ENCODE data around the gene SMC1B. TPM values are rescaled to one million over a fixed set of nuclear protein-coding genes. Genes with fewer than 3 reads are reported as not detected.
"Not testable (repeated sequence)": the region's sequence is repeated elsewhere in the genome, so short reads cannot be mapped to it uniquely, and the experiment has no call there.

Gene SMC1B
- total RNA-seq, 2 experiments from 2014 or later = 0.50 to 0.81 TPM

DNA sequence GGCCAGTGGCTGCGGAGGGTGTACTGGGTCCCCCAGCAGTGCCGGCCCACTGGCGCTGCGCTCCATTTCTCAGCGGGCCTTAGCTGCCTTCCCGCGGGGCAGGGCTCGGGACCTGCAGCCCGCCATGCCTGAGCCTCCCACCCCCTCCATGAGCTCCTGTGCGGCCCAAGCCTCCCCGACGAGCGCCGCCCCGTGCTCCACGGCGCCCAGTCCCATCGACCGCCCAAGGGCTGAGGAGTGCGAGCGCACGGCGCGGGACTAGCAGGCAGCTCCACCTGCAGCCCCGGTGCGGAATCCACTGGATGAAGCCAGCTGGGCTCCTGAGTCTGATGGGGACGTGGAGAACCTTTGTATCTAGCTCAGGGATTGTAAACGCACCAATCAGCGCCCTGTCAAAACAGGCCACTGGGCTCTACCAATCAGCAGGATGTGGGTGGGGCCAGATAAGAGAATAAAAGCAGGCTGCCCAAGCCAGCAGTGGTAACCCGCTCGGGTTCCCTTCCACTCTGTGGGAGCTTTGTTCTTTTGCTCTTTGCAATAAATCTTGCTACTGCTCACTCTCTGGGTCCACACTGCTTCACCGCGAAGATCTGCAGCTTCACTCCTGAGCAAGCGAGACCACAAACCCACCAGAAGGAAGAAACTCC is 23.6 kb upstream of the SMC1B start:
- H3K27ac Mint-ChIP-seq; POLR2A ChIA-PET; H3K36me3 Mint-ChIP-seq (ENCODE audit: low read depth); H3K9me3 Mint-ChIP-seq; H3K4me3 Mint-ChIP-seq; DNase-seq; H3K27me3 Mint-ChIP-seq: not testable (repeated sequence)
- CTCF ChIA-PET = interaction anchor here (0.7 to 1.6 kb wide), 9 partner anchors 23 to 190 kb away, joined by 3 to 7 read pairs (median 3); no protein-coding TSS in a partner anchor
- H3K4me1 Mint-ChIP-seq = peaks cover 18% of the 10 kb centered on the region

GRCh38 chr22:45435544-45436139 is 22.2 kb upstream of the SMC1B start:
- Mint-ChIP-seq H3K4me1 (peaks cover 11% of the 10 kb centered on the region), H3K9me3 (no peaks in the 10 kb centered on the region), H3K27ac (no peak overlapping the region), H3K27me3 (no peaks in the 10 kb centered on the region), H3K36me3 (ENCODE audit: low read depth) (no peaks in the 10 kb centered on the region), H3K4me3 (no peak overlapping the region)
- POLR2A ChIA-PET = no interaction called here
- peak; percentile 83 for DNase-seq
- CTCF ChIA-PET = no interaction called here

DNA sequence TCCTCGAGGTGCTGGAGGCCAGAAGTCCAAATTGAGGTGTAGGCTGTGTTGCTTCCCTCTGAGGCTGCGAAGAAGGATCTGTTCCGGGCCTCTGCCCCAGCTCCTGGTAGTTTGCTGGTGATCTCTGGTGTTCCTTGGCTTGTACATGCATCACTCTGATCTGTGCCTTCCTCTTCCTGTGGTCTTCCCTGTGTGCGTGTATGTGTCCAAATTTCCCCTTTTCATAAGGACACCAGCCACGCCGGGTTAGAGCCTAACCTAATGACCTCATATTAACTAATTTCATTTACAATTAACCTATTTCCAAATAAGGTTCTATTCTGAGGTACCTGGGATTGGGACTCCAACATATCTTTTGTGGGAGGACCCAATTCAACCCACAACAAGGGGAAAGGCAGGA is 21.6 kb upstream of the SMC1B start:
- Mint-ChIP-seq H3K36me3 (ENCODE audit: low read depth) (no peaks in the 10 kb centered on the region), H3K4me1 (peaks cover 8% of the 10 kb centered on the region), H3K27me3 (no peaks in the 10 kb centered on the region), H3K9me3 (no peaks in the 10 kb centered on the region), H3K4me3 (no peak overlapping the region), H3K27ac (no peak overlapping the region)
- ChIA-PET CTCF (no interaction called here), POLR2A (no interaction called here)
- no peak for DNase-seq

GRCh38 chr22:45430871-45431270 is 17.5 kb upstream of the SMC1B start:
- Mint-ChIP-seq H3K4me3 (no peak overlapping the region), H3K36me3 (ENCODE audit: low read depth) (peaks cover 8% of the 10 kb centered on the region), H3K9me3 (no peaks in the 10 kb centered on the region), H3K27me3 (no peaks in the 10 kb centered on the region), H3K27ac (no peak overlapping the region), H3K4me1 (peaks cover 6% of the 10 kb centered on the region)
- POLR2A ChIA-PET = no interaction called here
- CTCF ChIA-PET = no interaction called here
- no peak for DNase-seq

- CTCF ChIA-PET = no interaction called here
- Mint-ChIP-seq H3K9me3 (no peaks in the 10 kb centered on the region), H3K27me3 (no peaks in the 10 kb centered on the region), H3K27ac (no peak overlapping the region), H3K4me1 (no peaks in the 10 kb centered on the region), H3K4me3 (no peak overlapping the region), H3K36me3 (ENCODE audit: low read depth) (peaks cover 8% of the 10 kb centered on the region)
- POLR2A ChIA-PET = no interaction called here
- no peak for DNase-seq
Measured at GRCh38 chr22:45429981-45430775, 16.8 kb upstream of the SMC1B start.

DNA sequence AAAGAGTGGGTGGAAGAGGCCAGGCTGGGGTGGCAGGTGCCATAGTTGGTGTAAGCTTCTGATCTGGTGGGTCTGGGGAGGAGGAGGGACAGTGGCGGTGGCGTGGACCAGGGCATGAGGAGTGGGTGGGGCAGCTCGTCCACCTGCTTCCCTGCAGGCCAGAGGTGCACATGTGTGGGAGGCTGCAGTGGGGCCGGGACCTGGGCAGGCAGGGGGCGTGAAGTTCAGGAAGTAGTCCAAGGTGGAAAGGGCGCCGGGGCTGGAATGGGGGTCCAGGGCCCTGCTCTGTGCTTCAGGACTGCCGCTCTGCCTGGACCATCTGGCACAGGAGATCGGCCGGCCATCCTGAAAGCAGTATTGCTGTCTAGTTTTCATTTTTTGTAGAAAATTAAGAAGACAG is 16.0 kb upstream of the SMC1B start:
- H3K36me3 Mint-ChIP-seq (ENCODE audit: low read depth) = peaks cover 8% of the 10 kb centered on the region
- no peak overlapping the region for H3K4me3 Mint-ChIP-seq
- H3K9me3 Mint-ChIP-seq = no peaks in the 10 kb centered on the region
- no peak overlapping the region for H3K27ac Mint-ChIP-seq
- ChIA-PET CTCF (no interaction called here), POLR2A (no interaction called here)
- no peak for DNase-seq
- no peaks in the 10 kb centered on the region for H3K4me1 Mint-ChIP-seq
- no peaks in the 10 kb centered on the region for H3K27me3 Mint-ChIP-seq

DNA sequence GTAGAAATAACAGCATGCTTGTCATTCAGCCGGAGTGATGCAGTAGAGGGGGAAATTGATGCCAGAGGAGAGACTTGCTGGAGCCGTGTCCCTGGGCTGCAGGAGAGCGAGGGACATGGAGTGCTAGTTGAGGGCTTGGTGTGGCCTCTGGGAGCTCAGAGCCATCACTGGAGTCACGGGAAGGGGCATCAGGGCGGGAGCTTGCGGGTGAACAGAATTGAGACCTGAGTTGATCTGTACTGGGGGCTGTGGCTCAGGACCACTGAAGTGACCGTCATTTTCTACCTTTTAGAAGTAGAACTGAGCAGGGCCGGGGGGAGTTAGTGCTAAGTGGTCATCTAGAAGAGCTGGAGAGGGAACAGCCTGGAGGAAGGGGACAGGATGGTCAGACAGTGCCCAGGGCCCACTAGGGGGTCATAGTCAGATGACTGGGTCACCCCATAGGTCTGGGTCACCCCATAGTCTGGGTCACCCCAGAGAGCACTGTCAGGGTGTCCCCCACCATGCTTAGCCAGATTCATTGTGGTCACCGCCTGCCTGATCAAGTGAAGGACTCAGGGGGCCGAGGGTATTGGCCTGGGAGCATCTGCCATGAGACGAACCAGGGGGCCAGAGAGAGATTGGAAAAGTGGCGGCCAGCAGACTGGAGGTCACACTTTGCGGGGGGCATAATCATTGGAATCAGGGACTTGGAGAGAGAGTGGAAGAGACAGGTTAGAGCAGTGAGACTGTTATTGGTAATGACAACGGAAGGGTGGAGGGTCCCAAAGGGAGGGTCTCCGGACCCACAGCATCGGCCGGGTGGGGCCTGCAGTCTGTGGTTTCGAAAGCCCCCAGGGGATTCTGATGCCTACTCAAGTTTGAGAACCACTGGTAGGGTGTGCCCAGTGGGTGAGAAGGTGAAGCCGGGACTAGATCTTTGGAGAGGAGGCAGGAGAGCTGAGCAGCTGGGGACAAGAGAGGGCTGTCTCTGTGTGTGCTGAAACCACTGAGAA is 15.3 kb upstream of the SMC1B start:
- ChIA-PET CTCF (no interaction called here), POLR2A (no interaction called here)
- H3K9me3 Mint-ChIP-seq = no peaks in the 10 kb centered on the region
- H3K4me3 Mint-ChIP-seq = no peak overlapping the region
- no peaks in the 10 kb centered on the region for H3K4me1 Mint-ChIP-seq
- DNase-seq = no peak
- H3K27ac Mint-ChIP-seq = no peak overlapping the region
- H3K27me3 Mint-ChIP-seq = no peaks in the 10 kb centered on the region
- peaks cover 8% of the 10 kb centered on the region for H3K36me3 Mint-ChIP-seq (ENCODE audit: low read depth)

GRCh38 chr22:45427114-45427513 is 13.7 kb upstream of the SMC1B start:
- CTCF ChIA-PET = no interaction called here
- no peaks in the 10 kb centered on the region for H3K27me3 Mint-ChIP-seq
- POLR2A ChIA-PET = no interaction called here

DNA sequence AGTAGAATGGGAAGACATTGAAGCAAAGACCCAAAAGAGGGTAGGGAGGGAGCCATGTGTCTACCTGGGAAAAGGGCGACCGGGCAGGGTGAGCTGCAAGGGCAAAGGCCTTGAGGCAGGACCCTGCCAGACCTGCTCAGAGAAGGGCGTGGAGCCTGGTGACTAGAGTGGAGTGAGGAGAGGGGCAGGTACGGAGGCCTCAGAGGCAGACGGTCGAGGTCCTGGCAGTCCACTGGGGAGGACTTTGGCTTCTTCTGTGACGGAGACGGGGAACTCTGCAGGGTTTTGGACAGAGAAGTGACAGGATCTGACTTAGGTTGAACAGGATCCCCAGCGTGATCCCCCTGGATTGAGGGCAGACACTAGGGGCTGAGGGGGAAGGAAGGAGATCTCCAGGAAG is 13.0 kb upstream of the SMC1B start:
- Mint-ChIP-seq H3K27ac (no peak overlapping the region), H3K27me3 (no peaks in the 10 kb centered on the region), H3K9me3 (no peaks in the 10 kb centered on the region), H3K4me3 (no peak overlapping the region), H3K4me1 (no peaks in the 10 kb centered on the region), H3K36me3 (ENCODE audit: low read depth) (peaks cover 12% of the 10 kb centered on the region)
- POLR2A ChIA-PET = no interaction called here
- no peak for DNase-seq
- CTCF ChIA-PET = no interaction called here

More at GRCh38 chr22:45427114-45427513, 13.7 kb upstream of the SMC1B start:
- Mint-ChIP-seq H3K36me3 (ENCODE audit: low read depth) (peaks cover 8% of the 10 kb centered on the region), H3K27ac (no peak overlapping the region), H3K4me3 (no peak overlapping the region), H3K4me1 (no peaks in the 10 kb centered on the region), H3K9me3 (no peaks in the 10 kb centered on the region)
- DNase-seq = no peak

GRCh38 chr22:45425531-45426265 is 12.3 kb upstream of the SMC1B start:
- Mint-ChIP-seq H3K4me3 (no peak overlapping the region), H3K27me3 (no peaks in the 10 kb centered on the region), H3K4me1 (no peaks in the 10 kb centered on the region), H3K27ac (no peak overlapping the region), H3K36me3 (ENCODE audit: low read depth) (peaks cover 12% of the 10 kb centered on the region), H3K9me3 (no peaks in the 10 kb centered on the region)
- ChIA-PET POLR2A (no interaction called here), CTCF (no interaction called here)
- no peak for DNase-seq

- Mint-ChIP-seq H3K4me1 (no peaks in the 10 kb centered on the region), H3K4me3 (no peak overlapping the region), H3K36me3 (ENCODE audit: low read depth) (peaks cover 16% of the 10 kb centered on the region), H3K9me3 (no peaks in the 10 kb centered on the region), H3K27ac (no peak overlapping the region), H3K27me3 (no peaks in the 10 kb centered on the region)
- CTCF ChIA-PET = no interaction called here
- POLR2A ChIA-PET = no interaction called here
- DNase-seq = no peak
Measured at GRCh38 chr22:45425101-45425500, 11.7 kb upstream of the SMC1B start.

GRCh38 chr22:45424241-45424731 is 10.9 kb upstream of the SMC1B start:
- Mint-ChIP-seq H3K27me3 (no peaks in the 10 kb centered on the region), H3K27ac (no peak overlapping the region), H3K4me3 (no peak overlapping the region), H3K4me1 (no peaks in the 10 kb centered on the region), H3K36me3 (ENCODE audit: low read depth) (peaks cover 16% of the 10 kb centered on the region), H3K9me3 (no peaks in the 10 kb centered on the region)
- no peak for DNase-seq
- ChIA-PET POLR2A (no interaction called here), CTCF (no interaction called here)
